ENCODE measurements around the gene DENND5B. TPM values are rescaled to one million over a fixed set of nuclear protein-coding genes. Genes with fewer than 3 reads are reported as not detected.

The DENND5B gene
- total RNA-seq, 4 donors from 2014 or later: 32.2 to 59.2 (median 57.2) TPM

GRCh38 chr12:31337952-31338351 lies 253.0 kb downstream of the DENND5B start:
- no peak overlapping the region for H3K4me3 ChIP-seq
- H3K9me3 ChIP-seq: no peaks in the 10 kb centered on the region
- DNase-seq: no peak
- no peaks in the 10 kb centered on the region for H3K4me1 ChIP-seq
- no peaks in the 10 kb centered on the region for H3K36me3 ChIP-seq
- peak overlapping the region in 1 of 4 donors; percentile 68 for H3K27ac ChIP-seq
- H3K27me3 ChIP-seq: no peaks in the 10 kb centered on the region
- TF ChIP-seq POLR2A (IDR thresholded peaks at IDR 0.05): no peak
- TF ChIP-seq CTCF (IDR thresholded peaks at IDR 0.05): no peak

Small RNAs within 50 kb of the gene (small RNA-seq; reads per million reads assigned to genes)
- 0 reads per million in 2 donors for gene RF00019
- 0 reads per million in 2 donors for gene RF00026
- 0 reads per million in 2 donors for gene RNU5F-4P
- gene RNU6-618P: 0 reads per million in 2 donors
- gene RPL31P50: 0 reads per million in 2 donors

Other genes with a start within 250 kb of the DENND5B start
- 1 to 10 TPM; 1.9 to 4.1 (median 3.2) TPM for gene ETFBKMT, start 68.6 kb upstream of the DENND5B start, total RNA-seq
- gene AMN1, start 137.9 kb upstream of the DENND5B start, total RNA-seq: 10 to 100 TPM in 1 of 4 donors, 1 to 10 TPM in 2, under 1 TPM in 1; 0.95 to 21.5 (median 6.4) TPM

Measured in Peyer's patch (tissue), 4 donors.